Measurements from ENCODE around the gene ZDHHC11.

The ZDHHC11 gene

GRCh38 chr5:865771-866170 lies 15.0 kb upstream of the ZDHHC11 start:
- H3K4me3 ChIP-seq (ENCODE audit: low read depth, low read length) = no peak overlapping the region
- no peak for TF ChIP-seq CTCF (IDR thresholded peaks at IDR 0.05; ENCODE audit: insufficient read depth, low read length, missing control alignments)
- no peak for DNase-seq (ENCODE audit: low read depth, low spot score)
- ChIA-PET POLR2A (no interaction called here), CTCF (no interaction called here)

DNA sequence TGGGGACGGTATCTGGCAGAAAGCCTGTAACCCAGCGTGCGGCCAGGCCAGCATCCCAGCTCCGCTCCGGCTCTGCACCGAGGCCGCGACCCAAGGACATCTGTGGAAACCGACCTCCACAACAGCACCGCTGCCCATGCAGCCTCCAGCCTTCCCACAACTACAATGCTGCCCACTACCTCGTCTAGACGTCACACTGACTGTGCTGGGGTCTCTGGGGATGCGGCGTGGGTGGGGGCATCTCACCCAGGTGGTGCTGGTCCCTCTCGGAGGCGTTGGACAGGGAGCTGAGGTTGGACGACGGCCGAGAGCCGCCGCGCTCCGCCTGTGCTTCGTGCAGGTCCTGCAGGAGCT lies 14.4 kb upstream of the ZDHHC11 start:
- H3K4me3 ChIP-seq (ENCODE audit: low read depth, low read length) = no peak overlapping the region
- no peak for DNase-seq (ENCODE audit: low read depth, low spot score)
- ChIA-PET POLR2A (no interaction called here), CTCF (no interaction called here)
- no peak for TF ChIP-seq CTCF (IDR thresholded peaks at IDR 0.05; ENCODE audit: insufficient read depth, low read length, missing control alignments)

GRCh38 chr5:864492-865167 lies 13.8 kb upstream of the ZDHHC11 start:
- no peak overlapping the region for H3K4me3 ChIP-seq (ENCODE audit: low read depth, low read length)
- TF ChIP-seq CTCF (IDR thresholded peaks at IDR 0.05; ENCODE audit: insufficient read depth, low read length, missing control alignments) = no peak
- DNase-seq (ENCODE audit: low read depth, low spot score) = no peak
- POLR2A ChIA-PET = no interaction called here
- CTCF ChIA-PET = no interaction called here

GRCh38 chr5:863244-863805 lies 12.5 kb upstream of the ZDHHC11 start:
- ChIA-PET CTCF (interaction anchor here (1.2 kb wide), 1 partner anchor 191 kb away, joined by 3 read pairs; no protein-coding TSS in a partner anchor), POLR2A (no interaction called here)
- TF ChIP-seq CTCF (IDR thresholded peaks at IDR 0.05; ENCODE audit: insufficient read depth, low read length, missing control alignments) = no peak
- no peak overlapping the region for H3K4me3 ChIP-seq (ENCODE audit: low read depth, low read length)
- DNase-seq (ENCODE audit: low read depth, low spot score) = no peak

DNA sequence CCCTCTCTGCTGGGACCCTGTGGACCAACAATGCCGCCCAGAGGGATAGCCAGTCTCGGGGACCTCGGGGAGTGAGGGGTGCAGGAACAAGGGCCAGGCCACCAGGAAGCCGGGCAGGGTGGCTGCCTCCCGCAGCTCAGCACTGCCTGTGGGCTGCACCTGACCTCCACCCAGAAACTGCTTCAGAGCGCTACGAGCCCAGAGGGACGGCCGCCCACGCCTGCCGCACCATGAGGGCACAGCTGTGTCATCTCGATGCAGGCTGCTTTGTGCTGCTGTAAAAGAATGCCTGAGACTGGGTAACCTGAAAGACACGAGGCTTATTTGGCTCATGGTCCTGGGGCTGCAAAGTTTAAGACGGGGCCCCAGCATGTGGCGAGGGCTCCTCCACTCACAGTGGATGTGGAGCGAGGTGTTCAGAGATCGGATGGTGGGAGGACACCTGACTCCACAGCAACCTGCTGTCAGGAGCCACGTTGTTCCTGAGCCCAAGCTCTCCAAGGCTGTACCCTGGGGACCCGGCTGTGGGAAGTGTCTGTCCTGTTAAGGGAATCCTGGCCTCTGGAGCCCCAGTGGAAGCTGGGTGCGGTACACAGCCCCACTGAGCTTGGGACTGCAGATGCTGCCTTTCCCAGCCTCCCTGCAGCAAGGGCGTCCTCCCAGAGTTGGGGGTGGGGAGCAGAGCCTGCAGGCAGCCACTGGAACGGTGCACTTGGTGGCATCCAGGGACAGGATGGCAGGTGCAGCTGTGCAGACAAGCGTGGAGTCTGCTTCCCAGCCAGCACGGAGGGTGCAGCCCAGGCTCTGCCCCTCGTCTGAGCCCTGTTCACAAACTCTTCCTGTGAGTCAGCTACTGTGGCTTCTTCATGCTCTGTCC lies 11.8 kb upstream of the ZDHHC11 start:
- CTCF ChIA-PET = interaction anchor here (1.2 kb wide), 1 partner anchor 190 kb away, joined by 3 read pairs; no protein-coding TSS in a partner anchor
- H3K4me3 ChIP-seq (ENCODE audit: low read depth, low read length) = no peak overlapping the region

More for the DNA sequence above, 11.8 kb upstream of the ZDHHC11 start:
- DNase-seq (ENCODE audit: low read depth, low spot score) = peak; percentile 3
- no peak for TF ChIP-seq CTCF (IDR thresholded peaks at IDR 0.05; ENCODE audit: insufficient read depth, low read length, missing control alignments)
- POLR2A ChIA-PET = no interaction called here

All from AG04449 (cell line).